OCI-LY7 (cell line): ENCODE results near the gene CFAP126. TPM values are rescaled to one million over a fixed set of nuclear protein-coding genes. Genes with fewer than 3 reads are reported as not detected.

ENCODE experiments used
- BruUV-seq: library from RNA; stranded (reverse); fragments of 400-500 nt; replicated peaks from 2 replicates; lab custom pipeline; 2021; lab: Mats Ljungman, UMichigan
- CTCF ChIA-PET: fragments of 300-600 bp; sonication (Branson Sonifier 250); formaldehyde crosslinking; loops from one replicate; lab custom pipeline; 2022; ENCODE audit warnings: antibody characterized with exemption; ENCODE audit not compliant: unreplicated experiment; lab: Charles Lee
- POLR2A ChIA-PET: fragments of 300-600 bp; sonication (Branson Sonifier 250); formaldehyde crosslinking; loops from one replicate; lab custom pipeline; 2022; ENCODE audit warnings: antibody characterized with exemption; lab: Charles Lee
- DNase-seq: peaks from one replicate; pipeline ENCODE4 v3.0.0-alpha.2; 2015; ENCODE audit warnings: low spot score
- H2AFZ ChIP-seq: fragments of 200-600 bp; sonication (generic), shearing (Covaris generic); 2 replicates; pipeline ENCODE4 v1.6.1; 2014; ENCODE audit warnings: mild to moderate bottlenecking, antibody characterized with exemption, low read length, moderate library complexity
- H3K27ac ChIP-seq: fragments of 200-600 bp; sonication (generic); 2 replicates; pipeline ENCODE4 v1.5.1; 2014; ENCODE audit warnings: mixed run types, low read depth, mild to moderate bottlenecking, moderate library complexity, low read length, inconsistent platforms; ENCODE audit not compliant: poor library complexity, severe bottlenecking
- H3K36me3 ChIP-seq: fragments of 200-600 bp; sonication (generic); 2 replicates; pipeline ENCODE4 v1.6.1; 2014; ENCODE audit warnings: mild to moderate bottlenecking, antibody characterized with exemption, low read length, moderate library complexity, mixed read lengths; ENCODE audit not compliant: insufficient read depth
- H3K4me1 ChIP-seq: fragments of 200-600 bp; sonication (generic); 2 replicates; pipeline ENCODE4 v1.5.1; 2014; ENCODE audit warnings: mild to moderate bottlenecking, low read length; ENCODE audit not compliant: insufficient read depth, poor library complexity, severe bottlenecking
- H3K4me2 ChIP-seq: fragments of 200-600 bp; sonication (generic); 2 replicates; pipeline ENCODE4 v1.6.1; 2014; ENCODE audit warnings: mild to moderate bottlenecking, low read length
- H3K4me3 ChIP-seq: fragments of 200-600 bp; sonication (generic); 2 replicates; pipeline ENCODE4 v1.5.1; 2014; ENCODE audit warnings: mild to moderate bottlenecking, low read depth, low read length; ENCODE audit not compliant: poor library complexity, severe bottlenecking
- H3K79me2 ChIP-seq: fragments of 200-600 bp; sonication (generic); 2 replicates; pipeline ENCODE4 v1.6.1; 2016; ENCODE audit warnings: low read depth, mild to moderate bottlenecking, low read length, moderate library complexity, mixed read lengths; ENCODE audit not compliant: insufficient read depth
- H3K9me2 ChIP-seq: fragments of 200-600 bp; sonication (generic); 2 replicates; pipeline ENCODE4 v1.6.1; 2016; ENCODE audit warnings: mild to moderate bottlenecking, low read length, mixed read lengths; ENCODE audit not compliant: insufficient read depth
- H3K9me3 ChIP-seq: fragments of 200-600 bp; sonication (generic); 2 replicates; pipeline ENCODE4 v1.6.1; 2014; ENCODE audit warnings: mild to moderate bottlenecking, mixed run types, low read length, mixed read lengths
- H4K20me1 ChIP-seq: fragments of 200-600 bp; sonication (generic); 2 replicates; pipeline ENCODE4 v1.6.1; 2014; ENCODE audit warnings: mild to moderate bottlenecking, antibody characterized with exemption, low read length, moderate library complexity, mixed read lengths; ENCODE audit not compliant: insufficient read depth
- CTCF ChIP-seq: fragments of 200-600 bp; sonication (generic); conservative IDR thresholded peaks from 2 replicates; pipeline ENCODE4 v1.5.1; 2014; ENCODE audit warnings: mild to moderate bottlenecking, antibody characterized with exemption, low read length, moderate library complexity, mixed read lengths
- EZH2phosphoT487 ChIP-seq: fragments of 200-600 bp; sonication (generic); IDR thresholded peaks from 2 replicates; pipeline ENCODE4 v1.6.1; 2018; ENCODE audit warnings: low read depth, borderline replicate concordance, mild to moderate bottlenecking, mixed run types, antibody characterized with exemption, low read length, moderate library complexity, mixed read lengths
- intact Hi-C: fragments of 100-400 bp; cut with micrococcal nuclease; formaldehyde crosslinking; loops from one replicate; pipeline ENCODE4 v1.10.0; 2022; ENCODE audit not compliant: unreplicated experiment
- total RNA-seq, 2 experiments: library from RNA; depleted of rRNA in 1 of 2; stranded (reverse); fragments of >200 nt in 1 of 2; shearing (Covaris generic) in 1 of 2; gene quantifications; 2 replicates each; pipeline ENCODE4 v1.2.3, GENCODE V29; 2014 to 2022

CFAP126 gene
- total RNA-seq, 2 experiments from 2014 or later, result not detected

- H3K36me3 ChIP-seq, result peaks cover 79% of the 10 kb centered on the region
- ChIA-PET CTCF (no interaction called here), POLR2A (interaction anchor here (0.7 kb wide), 1 partner anchor 337 kb away, joined by 3 read pairs; no protein-coding TSS in a partner anchor)
- H3K79me2 ChIP-seq, result no peaks in the 10 kb centered on the region
- no peaks in the 10 kb centered on the region for H3K9me3 ChIP-seq
- TF ChIP-seq EZH2phosphoT487 (no peak), CTCF (no peak)
- H3K4me1 ChIP-seq, result no peaks in the 10 kb centered on the region
- DNase-seq, result no peak
- H3K4me3 ChIP-seq, result no peak overlapping the region
- no peaks in the 10 kb centered on the region for H3K9me2 ChIP-seq
- H4K20me1 ChIP-seq, result no peaks in the 10 kb centered on the region
- BruUV-seq, result no TSS peak
- H3K27ac ChIP-seq, result no peak overlapping the region
- no peak overlapping the region for H2AFZ ChIP-seq
- intact Hi-C loops, result no loop called here
- H3K4me2 ChIP-seq, result no peak overlapping the region
Measured at GRCh38 chr1:161342177-161342576, 25.5 kb downstream of the CFAP126 start.

- Histone ChIP-seq H3K4me1 (no peaks in the 10 kb centered on the region), H3K9me2 (no peaks in the 10 kb centered on the region), H3K4me2 (no peak overlapping the region), H3K36me3 (peaks cover 76% of the 10 kb centered on the region), H3K27ac (no peak overlapping the region), H3K4me3 (no peak overlapping the region), H3K79me2 (no peaks in the 10 kb centered on the region), H2AFZ (no peak overlapping the region), H4K20me1 (no peaks in the 10 kb centered on the region), H3K9me3 (no peaks in the 10 kb centered on the region)
- DNase-seq, result no peak
- CTCF ChIA-PET, result no interaction called here
- no TSS peak for BruUV-seq
- intact Hi-C loops, result no loop called here
- TF ChIP-seq CTCF (no peak), EZH2phosphoT487 (no peak)
- POLR2A ChIA-PET, result interaction anchor here (0.6 kb wide), 1 partner anchor 20 kb away, joined by 3 read pairs; no protein-coding TSS in a partner anchor
Measured at GRCh38 chr1:161335796-161336195, 31.9 kb downstream of the CFAP126 start.

- Histone ChIP-seq H3K79me2 (no peaks in the 10 kb centered on the region), H3K4me3 (no peak overlapping the region), H3K4me1 (no peaks in the 10 kb centered on the region), H4K20me1 (no peaks in the 10 kb centered on the region), H2AFZ (no peak overlapping the region), H3K9me3 (no peaks in the 10 kb centered on the region), H3K4me2 (no peak overlapping the region), H3K36me3 (peaks cover 85% of the 10 kb centered on the region), H3K9me2 (no peaks in the 10 kb centered on the region), H3K27ac (no peak overlapping the region)
- ChIA-PET CTCF (no interaction called here), POLR2A (interaction anchor here (0.7 kb wide), 1 partner anchor 11 kb away, joined by 4 read pairs; no protein-coding TSS in a partner anchor)
- DNase-seq, result no peak
- no TSS peak for BruUV-seq
- no peak for TF ChIP-seq EZH2phosphoT487
- TF ChIP-seq CTCF, result no peak
- intact Hi-C loops, result no loop called here
Measured at GRCh38 chr1:161333166-161333565, 34.5 kb downstream of the CFAP126 start.
